ENCODE results near the gene FGF2.
"Not testable (repeated sequence)": the region's sequence is repeated elsewhere in the genome, so short reads cannot be mapped to it uniquely, and the experiment has no call there.

The FGF2 gene

GRCh38 chr4:122845760-122846159 is 19.1 kb downstream of the FGF2 start:
- DNase-seq (ENCODE audit: low read depth in 2 of 2): no peak

- no peak for DNase-seq (ENCODE audit: low read depth in 2 of 2)
These were observed 21.3 kb downstream of the FGF2 start for GRCh38 chr4:122847931-122848330.

- not testable (repeated sequence) for DNase-seq (ENCODE audit: low read depth in 2 of 2)
These were observed 23.2 kb downstream of the FGF2 start for GRCh38 chr4:122849789-122850188.

- DNase-seq (ENCODE audit: low read depth in 2 of 2): no peak
These were observed 24.9 kb downstream of the FGF2 start for GRCh38 chr4:122851568-122851967.

GRCh38 chr4:122854447-122855352 is 28.1 kb downstream of the FGF2 start:
- no peak for DNase-seq (ENCODE audit: low read depth in 2 of 2)

GRCh38 chr4:122855353-122855890 is 28.8 kb downstream of the FGF2 start:
- DNase-seq (ENCODE audit: low read depth in 2 of 2): no peak

- DNase-seq (ENCODE audit: low read depth in 2 of 2): no peak
These were observed 30.5 kb downstream of the FGF2 start for GRCh38 chr4:122857160-122857559.

GRCh38 chr4:122858705-122859104 is 32.1 kb downstream of the FGF2 start:
- no peak for DNase-seq (ENCODE audit: low read depth in 2 of 2)

GRCh38 chr4:122861172-122861943 is 34.7 kb downstream of the FGF2 start:
- no peak for DNase-seq (ENCODE audit: low read depth in 2 of 2)

- DNase-seq (ENCODE audit: low read depth in 2 of 2): no peak
These were observed 37.0 kb downstream of the FGF2 start for GRCh38 chr4:122863639-122864038.

GRCh38 chr4:122865425-122865824 is 38.8 kb downstream of the FGF2 start:
- no peak for DNase-seq (ENCODE audit: low read depth in 2 of 2)

- not testable (repeated sequence) for DNase-seq (ENCODE audit: low read depth in 2 of 2)
These were observed 41.6 kb downstream of the FGF2 start for GRCh38 chr4:122868235-122868634.

- no peak for DNase-seq (ENCODE audit: low read depth in 2 of 2)
These were observed 46.5 kb downstream of the FGF2 start for GRCh38 chr4:122873146-122873545.

- no peak for DNase-seq (ENCODE audit: low read depth in 2 of 2)
These were observed 47.4 kb downstream of the FGF2 start for GRCh38 chr4:122873821-122874593.

- no peak for DNase-seq (ENCODE audit: low read depth in 2 of 2)
These were observed 49.3 kb downstream of the FGF2 start for GRCh38 chr4:122875949-122876348.

- DNase-seq (ENCODE audit: low read depth in 2 of 2): no peak
These were observed 49.8 kb downstream of the FGF2 start for GRCh38 chr4:122876456-122876855.

- DNase-seq (ENCODE audit: low read depth in 2 of 2): no peak
These were observed 52.4 kb downstream of the FGF2 start for GRCh38 chr4:122879001-122879400.

- no peak for DNase-seq (ENCODE audit: low read depth in 2 of 2)
These were observed 56.5 kb downstream of the FGF2 start for GRCh38 chr4:122882857-122883735.

- no peak for DNase-seq (ENCODE audit: low read depth in 2 of 2)
These were observed 57.9 kb downstream of the FGF2 start for GRCh38 chr4:122884499-122884898.

- DNase-seq (ENCODE audit: low read depth in 2 of 2): no peak
These were observed 63.1 kb downstream of the FGF2 start for GRCh38 chr4:122889726-122890125.

Measured in stimulated activated CD4-positive, alpha-beta T cell treated with anti-CD3 and anti-CD28 coated beads, Interleukin-1b, Interleukin-23, amount 100 ng/mL, for 1 hour (primary cell).